SIG-M5 treated with dmso at 0.1 percent for 504 hours (cell line): ENCODE data around the gene SHB.
"Not testable (repeated sequence)": the region's sequence is repeated elsewhere in the genome, so short reads cannot be mapped to it uniquely, and the experiment has no call there.

Source experiments
- DNase-seq: peaks from one replicate; lab custom pipeline; 2025; ENCODE audit not compliant: unreplicated experiment; lab: John Stamatoyannopoulos, UW

SHB gene

DNA sequence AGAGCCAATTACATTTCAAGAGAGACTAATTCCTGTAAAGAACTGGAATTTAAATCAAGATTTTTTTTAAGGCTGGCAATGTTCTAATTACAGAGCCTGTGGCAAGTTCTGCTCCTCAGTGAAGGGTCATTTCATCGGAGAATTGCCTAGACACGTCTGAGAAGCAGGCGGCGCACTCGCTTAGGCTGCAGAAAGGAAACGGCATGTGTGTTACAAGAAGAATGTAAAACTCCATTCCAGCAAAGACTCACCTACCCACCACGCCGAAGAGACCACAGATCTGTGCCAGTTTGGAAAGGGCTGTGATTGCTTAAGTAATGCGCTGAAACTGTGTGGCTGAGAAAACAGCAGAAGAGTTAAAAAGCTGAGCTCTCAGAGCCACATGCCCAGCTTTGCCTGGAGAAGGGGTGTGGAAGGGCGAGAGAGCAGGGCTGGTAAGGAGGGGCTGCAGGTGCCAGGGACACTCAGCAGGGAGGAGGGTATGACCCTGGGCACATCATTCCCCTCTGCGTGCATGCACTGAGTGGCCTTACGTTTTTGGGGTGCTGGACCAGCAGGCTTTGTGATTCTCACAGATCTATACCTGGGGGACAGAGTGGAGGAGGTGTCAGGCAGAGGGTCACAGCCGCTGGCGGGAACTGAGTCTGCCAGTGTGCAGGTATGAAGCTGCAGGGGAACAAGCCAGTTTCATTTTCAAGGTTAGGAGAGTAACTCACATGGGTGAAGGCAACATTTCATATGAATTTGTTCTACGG is 147.3 kb downstream of the SHB start:
- DNase-seq = no peak

DNA sequence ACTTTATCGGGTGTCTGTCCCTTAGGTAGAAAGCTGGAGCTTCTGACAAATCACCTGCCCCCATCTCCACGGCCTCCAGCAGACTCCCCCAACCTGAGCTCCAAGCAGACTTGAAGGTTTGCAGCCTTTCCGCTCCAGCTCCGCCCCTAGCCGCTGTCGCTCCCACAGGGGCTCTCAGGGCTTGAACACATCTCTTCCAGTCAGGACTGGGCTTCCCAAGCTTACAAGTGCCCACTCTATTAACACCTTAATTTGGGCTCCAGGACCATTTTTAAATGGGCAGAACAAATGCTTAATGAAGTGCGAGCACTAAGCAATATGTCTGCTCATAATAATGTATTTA is 147.9 kb downstream of the SHB start:
- DNase-seq = no peak

DNA sequence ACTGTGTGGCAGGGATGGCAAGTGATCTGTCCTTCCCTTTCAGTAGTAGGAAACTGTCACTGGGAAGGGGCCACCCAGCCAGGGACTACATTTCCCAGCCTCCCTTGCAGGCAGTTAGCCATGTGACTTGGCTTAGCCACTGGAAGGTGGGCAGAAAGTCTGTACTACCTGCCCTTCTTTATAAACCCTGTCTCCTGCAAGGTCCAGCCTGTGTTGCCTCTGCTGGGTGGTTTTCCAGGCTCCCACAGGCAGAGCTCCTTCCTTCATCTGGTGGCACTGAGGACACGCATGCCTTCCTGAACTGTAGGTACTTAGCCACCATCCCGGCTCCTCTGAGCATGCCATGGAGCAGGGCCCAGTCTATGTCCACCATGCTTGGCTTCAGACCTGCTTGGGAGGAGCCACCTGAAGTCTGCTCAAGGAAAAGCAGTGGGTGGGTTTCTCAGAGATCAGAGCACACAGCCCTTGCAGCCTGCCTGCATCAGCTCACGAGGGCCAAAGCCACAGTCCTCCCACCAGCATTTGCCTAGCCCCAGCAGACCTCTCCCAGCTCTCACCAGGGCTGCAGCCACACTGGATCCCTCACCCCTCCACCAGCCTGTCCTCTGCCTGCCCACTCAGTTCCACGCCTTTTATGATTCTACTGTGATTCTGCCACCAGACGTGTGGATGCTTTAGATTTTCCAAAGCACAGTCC is 148.4 kb downstream of the SHB start:
- peak; percentile 23 for DNase-seq

DNA sequence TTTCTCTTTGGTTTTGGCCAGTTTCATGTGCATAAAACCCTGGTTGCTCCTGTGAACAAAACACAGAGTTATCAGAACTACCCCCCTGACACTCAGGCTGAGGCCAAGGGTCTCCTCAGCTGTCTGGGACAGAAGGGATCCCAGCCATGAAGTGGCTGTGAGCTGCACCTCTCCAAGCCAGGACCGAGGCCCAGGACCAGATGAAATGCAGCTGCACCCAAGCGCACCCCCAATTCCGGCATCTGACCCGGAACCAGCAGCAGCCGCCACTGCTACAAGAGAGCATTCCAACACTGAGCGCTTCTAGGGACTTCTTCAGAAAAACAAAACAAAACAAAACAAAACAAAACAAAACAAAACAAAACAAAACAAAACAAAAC is 149.1 kb downstream of the SHB start:
- DNase-seq = no peak

DNA sequence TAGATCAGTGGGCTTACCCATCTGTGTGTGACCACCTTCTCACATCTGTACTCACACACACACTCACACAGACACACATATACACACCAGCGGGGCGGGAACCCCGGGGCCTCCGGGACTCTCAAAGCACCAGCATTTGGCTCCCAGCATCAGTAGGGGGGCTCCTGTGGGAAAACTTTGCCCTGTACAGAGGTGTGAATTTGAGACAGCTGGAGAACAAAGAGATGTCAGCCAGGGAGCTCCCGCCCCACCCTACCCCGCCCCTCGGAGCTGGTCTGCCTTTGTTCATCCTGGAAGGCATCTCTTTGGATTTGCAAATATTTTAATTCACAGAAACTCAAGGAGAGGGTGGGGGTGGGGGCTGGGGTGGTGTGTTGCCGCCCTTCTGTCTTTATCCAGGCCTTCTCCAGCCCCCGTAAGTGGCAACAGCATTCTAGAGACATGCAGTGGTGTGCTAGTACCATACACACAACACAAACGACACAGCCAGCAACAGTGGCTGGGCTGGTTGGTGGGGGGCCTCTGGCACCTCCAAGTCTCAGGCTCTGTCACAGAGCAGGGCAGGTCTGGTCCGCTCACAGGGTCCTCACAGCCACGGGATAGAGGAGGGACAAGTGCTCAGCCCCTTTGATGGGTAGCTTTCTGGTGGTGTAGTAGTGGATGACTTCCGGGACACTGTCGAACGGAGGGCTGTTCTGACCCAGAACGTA is 149.6 kb downstream of the SHB start:
- no peak for DNase-seq

DNA sequence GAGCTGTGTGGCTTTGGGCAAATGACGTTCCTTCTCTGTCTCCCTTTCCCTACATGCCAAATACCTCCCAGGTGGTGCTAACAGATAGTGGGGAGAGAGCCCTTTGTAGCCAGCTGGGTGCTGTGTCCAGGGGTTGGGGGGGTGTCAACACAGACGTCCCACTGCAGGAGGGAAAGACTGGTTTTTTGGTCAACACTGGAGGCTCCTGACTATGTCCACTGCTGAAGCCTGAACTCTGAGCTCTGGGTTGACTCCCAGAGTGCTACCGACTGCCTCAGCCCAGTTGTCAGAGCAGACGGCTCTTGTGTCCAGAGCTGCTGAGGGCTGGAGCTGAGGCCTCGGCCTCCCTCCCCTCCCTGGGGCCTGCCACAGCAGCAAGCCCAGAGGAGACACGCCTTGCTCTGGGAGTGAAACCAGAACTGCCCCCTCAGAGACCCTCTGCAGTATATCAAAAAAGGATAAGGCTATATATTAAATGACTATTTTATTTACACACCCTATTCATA is 150.3 kb downstream of the SHB start:
- no peak for DNase-seq

DNA sequence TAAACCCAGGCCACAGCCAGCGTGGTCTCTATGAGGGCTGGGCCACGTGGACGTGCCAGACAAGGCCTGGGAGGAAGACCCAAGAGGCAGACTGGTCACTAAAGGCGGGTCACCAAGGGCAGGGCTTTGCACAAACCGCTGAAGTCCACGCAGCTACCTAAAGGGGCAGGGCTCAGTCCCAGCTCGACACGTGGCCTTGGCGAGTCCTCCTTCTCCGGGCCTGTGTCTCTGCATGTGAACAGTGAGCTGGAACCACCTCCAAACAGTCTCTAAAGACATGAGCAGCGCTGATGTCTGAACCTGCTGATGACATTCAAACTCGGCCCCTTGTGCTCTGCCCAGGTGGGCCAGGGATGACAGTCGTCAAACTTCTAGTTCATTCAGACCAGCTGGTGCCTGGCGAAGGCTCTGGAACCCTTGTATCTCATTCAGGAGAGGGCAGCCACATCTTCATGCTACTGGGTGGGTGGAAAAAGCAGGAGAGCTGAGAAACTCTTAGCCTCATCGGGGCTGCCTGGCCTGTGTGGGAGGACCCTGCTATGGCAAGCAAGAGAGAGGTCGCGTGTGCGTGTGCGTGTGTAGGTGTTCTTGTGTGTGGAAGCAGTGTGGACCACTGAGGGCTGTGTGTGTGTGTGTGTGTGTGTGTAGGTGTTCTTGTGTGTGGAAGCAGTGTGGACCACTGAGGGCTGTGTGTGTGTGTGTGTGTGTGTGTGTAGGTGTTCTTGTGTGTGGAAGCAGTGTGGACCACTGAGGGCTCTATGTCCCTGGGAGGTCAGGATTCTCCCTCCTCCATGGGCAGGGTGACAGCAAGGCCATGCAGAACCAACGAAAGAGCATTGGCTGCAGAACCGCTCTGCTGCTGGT is 151.0 kb downstream of the SHB start:
- DNase-seq = no peak

DNA sequence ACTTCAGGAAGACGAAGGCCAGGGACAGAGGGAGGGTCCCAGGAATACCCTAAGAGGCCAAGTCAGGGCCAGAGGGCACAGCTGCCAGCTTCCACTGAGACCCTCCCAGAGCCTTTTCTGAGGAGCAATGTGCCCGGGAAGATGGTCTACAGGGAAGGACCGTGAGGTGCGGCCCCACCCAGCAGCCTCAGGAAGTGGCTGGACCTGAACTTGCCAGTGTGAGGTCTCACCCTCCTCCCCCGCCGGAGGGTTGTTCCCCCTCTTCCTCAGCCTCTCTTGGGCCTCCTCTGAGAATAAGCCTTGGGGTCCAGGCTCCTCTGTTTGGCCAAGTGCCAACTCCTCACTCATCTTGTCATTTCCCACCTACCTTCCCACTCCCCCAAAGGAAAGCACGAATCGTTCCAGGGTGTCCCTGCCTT is 151.7 kb downstream of the SHB start:
- DNase-seq = no peak

DNA sequence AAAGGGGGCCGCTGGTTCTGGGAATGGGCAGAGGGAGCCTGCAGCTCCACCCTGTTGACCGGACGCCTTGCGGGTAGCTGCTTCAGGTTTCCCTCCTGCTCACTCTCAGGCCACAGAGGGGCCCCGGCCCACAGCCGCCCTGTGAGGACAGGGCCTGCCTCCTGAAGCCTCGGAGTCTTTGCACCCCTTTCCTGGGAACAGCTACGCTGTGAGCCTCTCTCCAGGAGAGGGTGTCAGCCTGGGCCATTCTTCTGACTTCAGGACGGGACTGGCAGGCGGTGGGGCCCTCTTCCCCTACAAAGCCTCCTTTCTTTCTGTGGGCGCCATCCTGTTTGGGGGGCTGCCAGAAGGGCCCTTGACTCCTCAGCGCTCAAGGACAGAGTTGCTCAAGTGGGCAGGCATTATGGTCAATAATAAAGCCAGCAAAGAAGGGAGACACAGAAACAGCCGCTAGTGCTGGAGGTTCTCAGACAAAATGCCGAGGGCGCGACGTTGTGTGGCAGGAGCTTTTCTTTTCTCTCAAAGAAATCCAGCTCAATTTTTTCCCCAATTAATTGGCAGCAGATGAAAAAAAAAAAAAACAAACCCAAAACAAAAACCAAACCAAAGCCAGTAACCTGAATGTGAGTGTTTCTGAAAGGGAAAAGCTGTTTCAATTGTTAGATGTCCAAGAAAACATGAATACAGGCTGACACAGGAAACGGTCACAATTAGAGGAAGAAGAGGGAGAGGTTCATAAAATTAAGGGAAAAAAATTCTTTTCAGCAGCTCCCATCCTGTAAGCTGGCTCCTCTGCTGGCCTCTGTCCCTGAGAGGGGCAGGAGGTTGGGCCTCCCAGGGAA is 152.3 kb downstream of the SHB start:
- DNase-seq = no peak

DNA sequence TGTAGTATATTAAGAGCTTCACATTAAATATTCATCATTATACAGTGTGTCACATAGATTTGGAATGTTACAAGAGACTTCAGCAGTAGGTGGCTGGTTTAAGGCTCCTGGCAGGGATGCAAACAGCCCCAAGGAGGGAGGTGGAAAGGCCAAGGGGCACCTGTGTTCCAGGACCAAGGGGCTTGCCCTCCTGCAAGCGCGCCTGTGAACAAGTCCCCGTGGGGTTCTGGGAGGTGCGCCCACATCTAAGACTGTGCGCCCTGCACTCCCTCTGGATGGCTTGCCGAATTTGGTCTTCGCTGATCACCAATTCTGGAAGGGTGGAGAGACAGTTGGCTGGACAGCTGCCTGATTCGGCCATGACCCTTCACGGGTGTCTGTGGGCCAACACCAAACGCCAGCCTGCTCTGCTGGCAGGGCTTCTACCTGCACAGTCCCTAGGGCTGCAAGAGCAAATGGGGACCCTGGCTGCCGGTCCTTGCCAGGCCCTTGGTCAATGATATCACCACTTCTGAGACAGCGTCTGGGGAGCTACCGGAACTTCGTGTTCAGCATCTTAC is 153.0 kb downstream of the SHB start:
- no peak for DNase-seq

DNA sequence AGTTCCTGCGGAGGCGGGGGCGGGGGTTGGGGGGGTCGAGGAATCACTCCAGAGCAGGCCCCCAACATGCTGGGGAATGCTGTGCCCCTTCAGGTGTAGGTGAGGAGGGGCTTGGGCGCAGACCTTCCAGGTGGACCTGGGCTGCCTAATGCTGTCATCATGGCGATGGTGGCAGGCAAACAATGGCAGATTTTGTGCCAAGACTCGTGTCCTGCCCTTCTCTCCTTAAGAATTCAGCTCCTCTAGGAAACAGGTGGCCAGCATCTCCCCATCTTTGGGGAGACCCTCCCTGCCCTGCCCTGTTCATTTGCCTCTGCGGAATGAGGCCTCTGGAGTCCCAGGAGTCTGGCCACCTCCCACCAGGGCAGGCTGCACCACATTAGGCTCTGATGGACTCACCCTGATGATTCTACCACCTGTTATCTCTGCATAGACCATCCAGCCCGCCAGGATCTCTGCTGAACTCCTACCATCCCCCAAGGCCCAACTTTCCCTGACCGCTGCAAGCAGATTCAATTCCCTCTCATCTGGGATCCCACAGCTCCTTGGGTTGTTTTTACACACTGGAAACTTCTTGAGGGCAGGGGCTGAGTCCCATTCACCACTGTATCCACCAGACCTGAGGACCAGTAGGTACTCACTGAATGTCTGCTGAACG is 154.2 kb downstream of the SHB start:
- DNase-seq = no peak

DNA sequence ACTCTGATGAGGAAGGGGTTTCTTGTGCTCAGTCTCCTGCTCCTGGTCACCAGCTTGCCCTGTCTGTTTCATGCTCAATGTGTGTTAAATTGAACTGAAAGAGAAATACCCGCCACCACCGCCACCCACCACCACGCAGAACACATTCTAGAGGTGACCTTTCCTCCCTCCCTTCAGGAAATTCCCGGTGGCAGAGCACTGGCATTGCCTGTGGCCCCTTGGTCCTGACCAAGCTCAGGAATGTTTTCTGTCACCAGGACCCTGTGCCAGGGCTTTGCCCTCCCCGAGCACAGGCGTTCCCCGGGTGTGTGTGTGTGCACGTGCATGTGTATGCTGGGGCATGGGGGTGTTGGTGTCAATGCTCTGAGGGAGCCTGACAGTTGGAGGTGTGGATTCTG is 154.9 kb downstream of the SHB start:
- no peak for DNase-seq

DNA sequence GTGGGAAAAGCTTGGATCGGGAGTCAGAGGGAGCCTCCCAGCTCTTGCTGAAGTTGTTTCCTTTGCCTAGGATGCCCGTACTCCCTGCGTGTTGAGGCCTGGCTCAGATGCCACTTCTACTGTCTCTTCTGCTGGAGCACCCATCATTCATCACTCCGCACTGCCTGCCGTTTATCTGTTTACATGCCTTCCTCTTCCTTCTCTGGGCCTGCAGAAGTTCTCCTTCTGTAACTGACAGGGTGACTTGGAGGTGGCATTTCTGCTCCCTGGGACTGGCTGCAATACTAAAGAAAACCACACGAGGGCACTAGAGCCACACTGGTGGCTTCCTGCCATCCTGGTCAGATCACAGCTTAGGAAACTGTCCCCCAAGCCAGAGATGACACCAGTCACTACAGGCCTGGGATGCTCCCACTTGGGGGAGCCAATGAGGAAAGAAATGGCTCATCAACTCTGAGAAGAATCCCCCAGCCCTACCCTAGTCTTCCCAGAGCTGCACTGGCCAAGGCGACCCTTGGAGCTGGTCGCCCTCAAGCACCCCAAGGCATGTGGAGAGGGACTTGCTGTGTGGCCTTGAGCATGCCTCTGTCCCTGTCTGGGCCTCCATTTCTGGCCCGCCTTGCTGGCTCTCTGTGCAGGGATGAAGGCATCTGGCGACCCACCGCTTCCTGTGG is 155.4 kb downstream of the SHB start:
- DNase-seq = peak; percentile 92

DNA sequence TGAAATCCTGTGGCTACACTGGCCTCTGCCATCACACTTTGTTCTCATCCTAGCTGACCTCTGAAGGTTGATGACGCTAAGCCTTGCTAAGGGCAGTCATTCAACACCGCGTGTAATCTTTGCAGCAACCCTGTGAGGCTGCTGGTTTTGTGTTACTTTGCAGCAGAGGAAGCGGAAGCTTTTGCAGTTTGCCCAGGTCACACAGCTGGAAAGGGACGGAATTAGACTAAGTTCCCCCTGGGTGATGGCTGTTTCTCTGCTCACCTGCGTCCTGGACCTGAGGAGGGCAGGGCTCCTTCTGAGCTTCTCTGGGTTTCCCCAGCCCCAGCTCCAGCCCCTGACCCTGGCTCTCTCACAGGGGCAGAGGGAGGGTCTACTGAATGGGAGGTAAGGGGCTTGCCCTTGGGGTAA is 157.8 kb downstream of the SHB start:
- no peak for DNase-seq

DNA sequence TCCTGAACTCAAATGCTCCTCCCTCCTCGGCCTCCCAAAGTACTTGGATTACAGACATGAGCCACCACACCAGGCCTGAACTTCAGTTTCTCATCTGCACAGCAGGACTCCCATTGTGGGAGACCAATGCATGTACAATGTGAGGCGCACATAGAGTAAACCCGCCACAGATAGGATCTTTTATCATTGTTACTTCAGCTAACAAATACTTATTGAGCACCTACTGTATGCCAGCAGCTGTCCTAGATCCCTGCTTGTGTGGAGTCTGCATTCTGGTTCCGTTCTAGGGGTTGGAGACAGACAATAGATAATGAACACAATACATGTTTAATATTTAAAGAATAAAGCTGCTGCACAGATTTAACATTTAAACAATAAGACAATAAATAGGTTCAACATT is 158.8 kb downstream of the SHB start:
- DNase-seq = no peak

DNA sequence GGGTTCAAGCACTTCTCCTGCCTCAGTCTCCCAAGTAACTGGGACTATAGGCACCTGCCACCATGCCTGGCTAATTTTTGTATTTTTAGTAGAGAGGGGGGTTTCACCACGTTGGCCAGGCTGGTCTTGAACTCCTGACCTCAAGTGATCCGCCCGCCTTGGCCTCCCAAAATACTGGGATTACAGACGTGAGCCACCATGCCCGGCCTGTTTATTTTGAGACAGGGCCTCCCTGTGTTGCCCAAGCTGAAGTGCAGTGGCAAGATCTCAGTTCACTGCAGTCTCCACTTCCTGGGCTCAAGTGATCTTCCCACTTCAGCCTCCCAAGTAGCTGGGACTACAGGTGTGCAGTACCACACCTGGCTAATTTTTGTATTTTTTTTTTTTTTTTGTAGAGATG is 159.2 kb downstream of the SHB start:
- not testable (repeated sequence) for DNase-seq

DNA sequence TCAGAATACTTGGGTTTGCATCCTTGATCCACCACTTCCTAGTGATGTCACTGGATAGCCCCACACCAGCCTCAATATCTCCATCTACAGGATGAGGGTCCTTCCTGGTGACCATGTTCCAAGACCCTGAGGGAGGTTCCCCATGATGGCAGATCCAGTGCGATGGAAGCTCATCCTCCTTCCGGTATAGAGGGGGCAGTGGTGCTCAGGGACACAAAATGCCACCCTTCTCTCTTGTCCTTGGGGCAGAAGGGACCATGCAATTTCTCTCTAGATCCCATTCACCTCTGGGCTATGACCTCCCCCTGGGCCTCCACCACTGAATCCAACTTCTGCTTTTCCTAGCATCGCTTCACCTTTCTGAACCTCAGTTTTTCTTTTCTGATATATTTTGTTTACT is 159.7 kb downstream of the SHB start:
- no peak for DNase-seq

DNA sequence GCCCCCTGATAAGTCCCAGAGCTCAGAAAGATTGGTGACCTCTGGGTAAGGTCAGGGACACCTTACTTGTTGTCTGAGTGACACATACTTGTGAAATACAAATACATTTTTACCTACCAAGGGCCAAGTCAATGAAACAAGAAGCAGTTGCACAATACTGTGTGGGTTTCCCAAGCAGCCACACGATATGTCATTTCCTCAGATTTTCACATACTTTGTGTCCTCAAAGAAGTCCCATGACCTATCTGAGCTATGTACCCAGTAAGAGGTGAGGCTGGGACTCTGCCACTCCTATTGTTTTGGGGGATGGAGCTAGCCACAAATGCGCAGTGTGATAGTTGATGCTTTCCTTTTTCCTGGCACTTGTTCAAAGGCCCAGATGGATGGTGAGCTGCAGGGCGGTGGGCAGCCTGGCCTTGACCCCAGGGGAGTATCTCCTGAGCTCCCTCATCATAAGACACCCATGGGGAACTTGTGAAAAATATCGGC is 160.3 kb downstream of the SHB start:
- DNase-seq = peak; percentile 93

DNA sequence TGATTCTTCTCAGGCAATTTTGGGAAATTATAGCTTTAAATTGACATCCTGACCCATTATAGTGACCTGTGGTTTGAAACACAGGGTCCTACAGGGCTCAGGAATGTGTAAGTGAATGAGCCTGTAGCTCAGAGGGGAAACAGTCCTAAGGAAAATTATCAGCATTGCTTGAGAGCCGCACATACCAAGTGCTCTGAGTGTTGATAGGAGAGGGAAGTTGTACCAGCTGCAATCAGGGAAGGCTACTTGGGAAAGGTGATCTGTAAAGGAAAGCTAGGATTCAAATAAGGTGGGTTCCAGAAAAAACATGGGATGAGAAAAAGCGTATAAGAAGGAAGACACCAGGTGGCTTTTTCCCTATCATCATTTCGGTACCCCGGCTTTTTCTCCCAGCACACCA is 160.7 kb downstream of the SHB start:
- DNase-seq = no peak
